C4-2B (cell line): ENCODE data around the gene EPHB6.

ENCODE experiments used
- H3K27ac ChIP-seq: fragments of 450-650 bp; 2 replicates; pipeline ENCODE4 v1.5.1; 2017
- ZFX ChIP-seq: fragments of 450-650 bp; IDR thresholded peaks from 2 replicates; pipeline ENCODE4 v1.6.1; 2017
- TF ChIP-seq, protein P1 (sequence below): fragments of 450-650 bp; conservative IDR thresholded peaks from 2 replicates; pipeline ENCODE4 v1.5.1; 2017; ENCODE audit warnings: mild to moderate bottlenecking

EPHB6 gene

DNA sequence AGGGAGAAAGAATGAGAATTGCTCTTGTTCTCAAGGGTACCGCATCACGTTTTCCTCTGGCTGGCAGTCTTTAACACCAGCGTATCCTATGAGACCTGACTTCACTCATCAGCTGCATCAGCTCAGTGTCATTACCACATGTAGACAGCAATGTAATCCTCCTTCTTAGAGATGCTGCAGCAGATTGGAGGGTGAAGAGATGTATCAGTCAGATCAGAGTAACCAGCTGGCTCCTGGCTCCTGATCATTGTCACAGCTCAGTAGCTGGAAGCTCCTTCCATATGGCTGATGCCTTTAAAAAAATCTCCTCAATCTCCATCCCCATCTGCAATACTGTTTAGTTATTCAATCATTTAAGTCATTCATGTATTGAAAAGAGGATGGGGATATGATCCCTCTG, 39.7 kb upstream of the EPHB6 start:
- TF ChIP-seq ZFX: no peak
- TF ChIP-seq, protein P1, sequence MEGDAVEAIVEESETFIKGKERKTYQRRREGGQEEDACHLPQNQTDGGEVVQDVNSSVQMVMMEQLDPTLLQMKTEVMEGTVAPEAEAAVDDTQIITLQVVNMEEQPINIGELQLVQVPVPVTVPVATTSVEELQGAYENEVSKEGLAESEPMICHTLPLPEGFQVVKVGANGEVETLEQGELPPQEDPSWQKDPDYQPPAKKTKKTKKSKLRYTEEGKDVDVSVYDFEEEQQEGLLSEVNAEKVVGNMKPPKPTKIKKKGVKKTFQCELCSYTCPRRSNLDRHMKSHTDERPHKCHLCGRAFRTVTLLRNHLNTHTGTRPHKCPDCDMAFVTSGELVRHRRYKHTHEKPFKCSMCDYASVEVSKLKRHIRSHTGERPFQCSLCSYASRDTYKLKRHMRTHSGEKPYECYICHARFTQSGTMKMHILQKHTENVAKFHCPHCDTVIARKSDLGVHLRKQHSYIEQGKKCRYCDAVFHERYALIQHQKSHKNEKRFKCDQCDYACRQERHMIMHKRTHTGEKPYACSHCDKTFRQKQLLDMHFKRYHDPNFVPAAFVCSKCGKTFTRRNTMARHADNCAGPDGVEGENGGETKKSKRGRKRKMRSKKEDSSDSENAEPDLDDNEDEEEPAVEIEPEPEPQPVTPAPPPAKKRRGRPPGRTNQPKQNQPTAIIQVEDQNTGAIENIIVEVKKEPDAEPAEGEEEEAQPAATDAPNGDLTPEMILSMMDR: no peak
- peak overlapping the region; percentile 9; the same call in 1 of the 2 replicates for H3K27ac ChIP-seq

DNA sequence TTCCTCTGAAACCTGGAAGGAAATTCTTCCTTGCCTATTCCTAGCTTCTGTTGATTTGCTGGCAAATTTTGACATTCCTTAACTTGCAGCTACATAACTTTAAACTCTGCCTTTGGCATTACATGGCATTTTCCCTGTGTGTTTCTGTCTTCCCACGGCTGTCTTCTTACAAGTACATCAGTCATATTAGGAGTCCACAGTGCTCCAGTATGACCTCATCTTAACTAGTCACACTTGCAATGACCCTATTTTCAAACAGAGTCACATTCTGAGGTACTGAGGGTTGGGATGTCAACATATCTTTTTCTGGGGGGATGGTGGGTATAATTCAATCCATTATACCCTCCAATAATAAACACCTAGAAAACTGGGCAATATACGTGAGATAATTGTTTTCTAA, 37.4 kb upstream of the EPHB6 start:
- no peak overlapping the region for H3K27ac ChIP-seq
- TF ChIP-seq, protein P1: no peak
- no peak for TF ChIP-seq ZFX

DNA sequence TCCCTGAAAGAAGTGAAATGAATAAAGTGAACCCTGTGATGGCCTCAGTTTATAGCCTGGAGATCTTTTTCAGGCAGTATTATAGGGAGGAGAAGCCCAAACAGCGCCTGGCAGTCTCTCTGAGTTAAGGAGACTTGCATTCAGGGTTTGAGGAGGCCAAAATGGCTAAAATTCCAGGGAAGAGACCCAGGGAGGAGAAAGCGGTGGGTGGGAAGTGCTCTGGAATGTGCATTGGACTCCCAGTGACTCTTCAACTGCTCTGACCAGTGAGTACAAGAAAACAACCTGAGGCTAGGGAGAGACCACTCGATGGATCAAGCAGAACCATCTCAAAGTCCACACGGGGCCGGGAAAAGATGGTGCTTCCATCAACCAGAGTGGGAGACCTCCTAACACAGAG, 35.3 kb upstream of the EPHB6 start:
- no peak overlapping the region for H3K27ac ChIP-seq
- TF ChIP-seq ZFX: no peak
- TF ChIP-seq, protein P1: no peak

DNA sequence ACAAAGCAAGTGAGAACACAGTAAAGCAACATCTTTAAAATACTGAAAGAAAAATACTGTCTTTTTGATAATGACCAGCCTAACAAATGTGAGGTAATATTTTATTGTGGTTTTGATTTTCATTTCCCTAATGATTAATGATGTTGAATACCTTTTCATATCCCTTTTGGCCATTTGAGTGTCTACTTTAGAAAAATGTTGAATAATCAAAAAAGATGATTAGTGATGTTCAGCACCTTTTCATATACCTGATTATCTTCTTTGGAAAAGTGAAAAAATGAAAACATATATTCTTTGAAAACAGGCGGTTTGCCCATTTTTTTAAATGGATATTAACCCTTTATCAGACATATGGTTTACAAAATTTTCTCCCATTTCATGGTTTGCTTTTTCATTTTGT, 32.2 kb upstream of the EPHB6 start:
- no peak for TF ChIP-seq ZFX
- TF ChIP-seq, protein P1: no peak
- no peak overlapping the region for H3K27ac ChIP-seq

DNA sequence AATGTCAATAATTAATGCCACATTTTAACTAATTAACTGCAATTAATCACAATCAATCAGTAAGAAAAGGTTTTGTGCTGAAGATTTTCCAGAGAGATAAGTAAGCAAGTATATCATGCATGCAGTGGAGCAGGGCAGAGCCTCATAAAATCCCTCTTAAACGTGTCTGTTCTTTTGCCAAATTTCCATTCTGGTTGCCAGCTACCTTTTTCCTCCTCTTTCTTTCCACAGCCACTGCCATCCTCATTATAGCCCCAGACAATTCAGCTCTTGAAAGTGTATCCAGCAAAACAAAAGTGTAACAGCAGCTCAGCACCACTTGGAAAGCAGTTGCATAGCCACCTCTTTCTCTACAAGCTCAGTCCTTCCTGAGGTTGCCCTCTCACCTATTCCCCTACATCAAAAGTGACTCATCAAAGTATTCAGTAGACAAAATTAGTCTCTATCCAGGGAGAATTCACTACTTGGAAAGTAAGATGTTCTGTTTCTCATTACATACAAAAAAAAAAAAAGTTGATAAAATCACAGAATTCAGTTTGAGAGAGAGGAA, 26.9 kb upstream of the EPHB6 start:
- H3K27ac ChIP-seq: no peak overlapping the region
- TF ChIP-seq ZFX: no peak
- TF ChIP-seq, protein P1: no peak

DNA sequence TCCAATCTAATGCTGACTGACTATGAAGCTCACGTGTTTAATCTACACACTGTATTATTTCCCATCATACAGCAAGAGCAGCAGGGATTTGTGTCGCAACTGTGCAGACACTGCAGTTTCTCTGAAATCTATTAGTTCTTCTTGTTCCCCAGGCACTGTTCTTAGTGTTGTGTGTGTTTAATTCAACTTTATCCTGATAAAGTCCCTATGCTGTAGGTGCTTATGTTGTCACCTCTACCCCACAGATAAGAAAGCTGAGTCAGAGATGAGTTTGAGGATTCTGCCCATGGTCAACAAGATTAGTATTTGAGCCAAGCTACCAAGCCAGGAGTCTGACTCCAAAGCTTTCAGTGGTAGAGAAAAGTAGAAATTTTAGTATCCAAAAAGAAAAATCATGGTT, 22.5 kb upstream of the EPHB6 start:
- no peak overlapping the region for H3K27ac ChIP-seq
- no peak for TF ChIP-seq ZFX
- TF ChIP-seq, protein P1: no peak

DNA sequence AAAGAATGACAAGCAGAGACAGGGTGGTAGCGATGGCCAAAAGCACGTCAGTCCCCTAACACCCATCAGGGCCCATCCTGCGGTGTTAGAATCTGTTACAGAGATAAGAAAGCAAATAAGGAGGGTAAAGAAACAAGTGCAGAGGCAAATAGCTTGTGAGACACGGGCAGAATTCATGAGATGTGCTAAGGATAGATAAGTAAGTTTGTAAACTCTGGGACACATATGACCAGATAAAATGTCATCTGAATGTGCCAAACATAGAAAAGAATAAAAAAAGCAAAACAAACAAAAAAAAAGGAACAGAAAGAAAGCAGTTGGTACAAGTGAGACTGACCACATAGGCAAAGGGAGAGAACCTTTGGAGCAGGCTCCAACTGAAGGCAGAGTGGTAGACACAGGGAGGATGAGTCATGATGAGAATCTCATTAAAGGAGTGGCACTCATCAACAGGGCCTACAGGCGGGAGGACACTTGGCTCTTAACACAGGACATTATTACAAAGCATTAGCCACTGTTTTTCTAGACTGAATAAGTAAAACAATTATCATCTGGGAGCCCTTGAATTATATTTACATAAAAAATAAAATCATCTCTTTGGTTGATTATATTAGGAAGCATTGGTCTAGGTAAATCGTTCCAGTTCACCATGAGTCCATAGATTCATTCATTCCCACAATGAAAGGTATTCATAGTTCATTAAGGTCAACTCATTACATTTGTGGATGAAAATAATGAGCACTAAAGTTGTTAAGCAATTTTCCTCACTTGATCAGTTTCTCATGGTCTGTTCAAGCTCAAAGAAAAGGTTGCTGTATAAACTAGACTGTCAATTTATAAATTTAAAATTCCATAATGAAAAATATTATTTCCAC, 21.5 kb upstream of the EPHB6 start:
- TF ChIP-seq, protein P1: no peak
- no peak for TF ChIP-seq ZFX

More for the DNA sequence above, 21.5 kb upstream of the EPHB6 start:
- H3K27ac ChIP-seq: no peak overlapping the region
